Prostate gland (tissue), 2 donors: ENCODE data around the gene CTNNA2.

Source experiments
- POLR2A ChIP-seq: fragments of 450-650 bp; IDR thresholded peaks from one replicate; pipeline ENCODE4 v1.6.1; 2016; ENCODE audit warnings: antibody characterized with exemption, mild to moderate bottlenecking
- TF ChIP-seq, protein P1 (sequence below), 4 experiments: fragments of 200-600 bp in 2 of 4; fragments of 450-650 bp in 2 of 4; sonication (generic) in 2 of 4; IDR thresholded peaks; 1 replicate in 3 of 4; 2 replicates in 1 of 4; pipeline ENCODE4 v1.5.1; 2016 to 2019; ENCODE audit warnings: antibody characterized with exemption in 4 of 4, mild to moderate bottlenecking in 2 of 4, moderate library complexity in 2 of 4

DNA sequence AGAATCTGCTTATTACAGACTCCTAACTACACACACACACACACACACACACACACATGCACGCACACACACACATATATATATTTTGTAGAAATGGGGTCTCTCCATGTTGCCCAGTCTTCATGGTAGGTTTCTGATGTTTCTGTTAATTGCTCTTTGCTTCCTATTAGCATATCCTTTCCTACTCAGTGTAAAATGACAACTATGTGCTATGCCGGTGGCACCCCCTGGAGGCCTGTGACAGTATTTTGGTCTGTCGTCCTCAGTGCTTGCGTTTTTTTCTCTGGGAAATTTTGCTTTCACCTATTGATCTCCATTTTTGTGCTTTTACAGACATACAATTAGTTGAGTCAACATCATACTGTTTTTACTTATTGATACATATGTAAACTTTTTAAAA lies 469.6 kb downstream of the CTNNA2 start:
- no peak for TF ChIP-seq POLR2A
- TF ChIP-seq, protein P1, sequence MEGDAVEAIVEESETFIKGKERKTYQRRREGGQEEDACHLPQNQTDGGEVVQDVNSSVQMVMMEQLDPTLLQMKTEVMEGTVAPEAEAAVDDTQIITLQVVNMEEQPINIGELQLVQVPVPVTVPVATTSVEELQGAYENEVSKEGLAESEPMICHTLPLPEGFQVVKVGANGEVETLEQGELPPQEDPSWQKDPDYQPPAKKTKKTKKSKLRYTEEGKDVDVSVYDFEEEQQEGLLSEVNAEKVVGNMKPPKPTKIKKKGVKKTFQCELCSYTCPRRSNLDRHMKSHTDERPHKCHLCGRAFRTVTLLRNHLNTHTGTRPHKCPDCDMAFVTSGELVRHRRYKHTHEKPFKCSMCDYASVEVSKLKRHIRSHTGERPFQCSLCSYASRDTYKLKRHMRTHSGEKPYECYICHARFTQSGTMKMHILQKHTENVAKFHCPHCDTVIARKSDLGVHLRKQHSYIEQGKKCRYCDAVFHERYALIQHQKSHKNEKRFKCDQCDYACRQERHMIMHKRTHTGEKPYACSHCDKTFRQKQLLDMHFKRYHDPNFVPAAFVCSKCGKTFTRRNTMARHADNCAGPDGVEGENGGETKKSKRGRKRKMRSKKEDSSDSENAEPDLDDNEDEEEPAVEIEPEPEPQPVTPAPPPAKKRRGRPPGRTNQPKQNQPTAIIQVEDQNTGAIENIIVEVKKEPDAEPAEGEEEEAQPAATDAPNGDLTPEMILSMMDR (IDR thresholded peaks at IDR 0.05): no peak
